ENCODE data around the gene LMBRD1.
"Not testable (repeated sequence)": the region's sequence is repeated elsewhere in the genome, so short reads cannot be mapped to it uniquely, and the experiment has no call there.

The LMBRD1 gene

GRCh38 chr6:69732640-69733039 lies 64.2 kb downstream of the LMBRD1 start:
- no peak for DNase-seq

GRCh38 chr6:69732045-69732444 lies 64.8 kb downstream of the LMBRD1 start:
- no peak for DNase-seq

GRCh38 chr6:69729870-69730449 lies 66.8 kb downstream of the LMBRD1 start:
- no peak for DNase-seq

GRCh38 chr6:69722683-69723082 lies 74.1 kb downstream of the LMBRD1 start:
- no peak for DNase-seq

GRCh38 chr6:69719602-69720193 lies 77.1 kb downstream of the LMBRD1 start:
- DNase-seq: no peak

- no peak for DNase-seq
Observed at GRCh38 chr6:69706724-69707123, 90.1 kb downstream of the LMBRD1 start.

GRCh38 chr6:69705954-69706353 lies 90.9 kb downstream of the LMBRD1 start:
- DNase-seq: no peak

GRCh38 chr6:69704916-69705315 lies 91.9 kb downstream of the LMBRD1 start:
- no peak for DNase-seq

GRCh38 chr6:69699655-69700054 lies 97.2 kb downstream of the LMBRD1 start:
- DNase-seq: no peak

- no peak for DNase-seq
Observed at GRCh38 chr6:69696273-69696672, 100.5 kb downstream of the LMBRD1 start.

GRCh38 chr6:69693762-69694161 lies 103.0 kb downstream of the LMBRD1 start:
- no peak for DNase-seq

- DNase-seq: no peak
Observed at GRCh38 chr6:69690986-69691385, 105.8 kb downstream of the LMBRD1 start.

- no peak for DNase-seq
Observed at GRCh38 chr6:69680302-69680701, 116.5 kb downstream of the LMBRD1 start.

GRCh38 chr6:69673298-69673697 lies 123.5 kb downstream of the LMBRD1 start:
- no peak for DNase-seq

GRCh38 chr6:69668916-69669315 lies 127.9 kb downstream of the LMBRD1 start:
- DNase-seq: no peak

- DNase-seq: not testable (repeated sequence)
Observed at GRCh38 chr6:69666779-69667178, 130.0 kb downstream of the LMBRD1 start.

GRCh38 chr6:69665437-69665836 lies 131.4 kb downstream of the LMBRD1 start:
- DNase-seq: no peak

- DNase-seq: no peak
Observed at GRCh38 chr6:69664551-69664950, 132.3 kb downstream of the LMBRD1 start.

GRCh38 chr6:69663215-69663614 lies 133.6 kb downstream of the LMBRD1 start:
- DNase-seq: no peak

- DNase-seq: no peak
Observed at GRCh38 chr6:69650703-69651102, 146.1 kb downstream of the LMBRD1 start.

GRCh38 chr6:69647726-69648125 lies 149.1 kb downstream of the LMBRD1 start:
- DNase-seq: no peak

GRCh38 chr6:69643688-69644087 lies 153.1 kb downstream of the LMBRD1 start:
- no peak for DNase-seq

- no peak for DNase-seq
Observed at GRCh38 chr6:69632932-69633331, 163.9 kb downstream of the LMBRD1 start.

- peak; percentile 38 for DNase-seq
Observed at GRCh38 chr6:69631552-69632346, 165.1 kb downstream of the LMBRD1 start.

Measured in NK-92 treated with Interleukin-12 subunit alpha and Interleukin-12 subunit beta, amount 100 ng/mL, for 24 hours (cell line).